Left forelimb (tissue), 1 donor: Measurements from ENCODE around the gene SCGB1C2.

ENCODE experiments used
- DNase-seq: peaks from one replicate; pipeline ENCODE4 v3.0.0-alpha.2; 2018; ENCODE audit warnings: low spot score

SCGB1C2 gene

GRCh38 chr17:172401-172800 lies 35.0 kb downstream of the SCGB1C2 start:
- DNase-seq, result no peak

GRCh38 chr17:173166-173911 lies 36.0 kb downstream of the SCGB1C2 start:
- no peak for DNase-seq

GRCh38 chr17:177155-177554 lies 39.8 kb downstream of the SCGB1C2 start:
- DNase-seq, result no peak

GRCh38 chr17:177762-178161 lies 40.4 kb downstream of the SCGB1C2 start:
- DNase-seq, result no peak

GRCh38 chr17:178292-179065 lies 41.1 kb downstream of the SCGB1C2 start:
- no peak for DNase-seq

GRCh38 chr17:179066-179432 lies 41.7 kb downstream of the SCGB1C2 start:
- no peak for DNase-seq

- DNase-seq, result no peak
Measured at GRCh38 chr17:179781-180380, 42.5 kb downstream of the SCGB1C2 start.

- no peak for DNase-seq
Measured at GRCh38 chr17:180381-181244, 43.2 kb downstream of the SCGB1C2 start.

- DNase-seq, result no peak
Measured at GRCh38 chr17:181245-182049, 44.1 kb downstream of the SCGB1C2 start, which contains the start of gene DOC2B. Gene DOC2B, minus strand, starts transcription at chr17:181650. Its CDS starts 171 bp downstream, at chr17:181479.

- DNase-seq, result no peak
Measured at GRCh38 chr17:182050-182751, 44.8 kb downstream of the SCGB1C2 start.

GRCh38 chr17:183021-183420 lies 45.7 kb downstream of the SCGB1C2 start:
- no peak for DNase-seq

- DNase-seq, result no peak
Measured at GRCh38 chr17:185445-186138, 48.2 kb downstream of the SCGB1C2 start.

GRCh38 chr17:187130-187529 lies 49.8 kb downstream of the SCGB1C2 start:
- no peak for DNase-seq
